ENCODE results near the gene CAV2.

Gene CAV2

DNA sequence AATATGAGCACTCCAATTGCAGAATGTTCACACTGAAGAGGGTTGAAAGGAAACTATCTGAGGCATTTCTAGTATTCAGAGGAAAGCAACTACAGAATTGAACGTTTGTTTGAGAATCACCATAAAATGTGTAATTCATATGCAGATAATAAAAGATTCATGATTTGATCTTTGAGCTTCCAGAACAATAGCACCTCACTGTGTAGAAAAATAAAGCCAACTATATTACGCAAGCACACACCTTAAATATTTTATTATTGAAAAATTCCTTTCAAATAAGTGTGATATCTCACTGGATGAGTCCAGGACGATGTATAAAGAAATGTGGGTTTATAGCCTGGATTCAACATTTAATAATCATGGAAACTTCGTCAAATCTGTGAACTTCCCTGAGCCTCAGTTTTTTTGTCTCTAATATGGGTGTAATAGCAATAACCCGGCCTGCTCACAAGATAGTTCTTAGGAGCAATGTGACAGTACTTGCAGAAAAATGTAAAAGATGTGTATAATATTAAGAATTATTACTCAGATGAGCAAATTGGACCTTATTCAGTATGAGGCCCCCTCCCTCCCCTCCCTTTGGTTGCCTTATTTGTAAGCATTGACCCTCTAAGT is 11.5 kb upstream of the CAV2 start:
- no peak for DNase-seq (ENCODE audit: low spot score)
- H2BK15ac ChIP-seq (ENCODE audit: low read length), result no peak overlapping the region
- H3K9ac ChIP-seq (ENCODE audit: low read depth, low read length, poor library complexity), result no peak overlapping the region
- no peak overlapping the region for H3K14ac ChIP-seq (ENCODE audit: low read length)
- H2AK5ac ChIP-seq (ENCODE audit: low read depth, low read length), result no peak overlapping the region
- H3K27ac ChIP-seq (replicated peaks; ENCODE audit: low read length), result no peak overlapping the region
- no peak overlapping the region for H3K18ac ChIP-seq (ENCODE audit: low read length)
- no CpG with 5 or more reads among the region's 5 CpGs for WGBS, 2 donors (ENCODE audit: extremely low coverage in 2 of 2, insufficient read length in 2 of 2, insufficient replicate concordance in 1 of 2)
- H2BK5ac ChIP-seq (ENCODE audit: low read length), result no peak overlapping the region
- H3K4me2 ChIP-seq (ENCODE audit: insufficient read depth, low read length, poor library complexity, severe bottlenecking), result no peak overlapping the region
- H3K4me3 ChIP-seq (ENCODE audit: low read length in 2 of 2), result no peak overlapping the region
- H3K36me3 ChIP-seq (replicated peaks in 1 of 2; ENCODE audit: control insufficient read depth in 2 of 2, insufficient read depth in 2 of 2, low read length in 2 of 2), result no peaks in the 10 kb centered on the region
- H4K8ac ChIP-seq (ENCODE audit: low read depth, low read length), result no peak overlapping the region
- H3K4me1 ChIP-seq (ENCODE audit: control insufficient read depth in 2 of 2, insufficient read depth in 1 of 2, low read depth in 1 of 2, low read length in 2 of 2), result no peaks in the 10 kb centered on the region
- H3K27me3 ChIP-seq (ENCODE audit: control insufficient read depth in 3 of 3, insufficient read depth in 3 of 3, low read depth in 1 of 3, low read length in 3 of 3), result no peaks in the 10 kb centered on the region
- H2BK12ac ChIP-seq (ENCODE audit: low read length), result no peak overlapping the region
- H3K23ac ChIP-seq (ENCODE audit: low read depth, low read length, poor library complexity), result no peak overlapping the region
- H2AFZ ChIP-seq (ENCODE audit: low read length), result no peak overlapping the region
- no peak overlapping the region for H2BK120ac ChIP-seq (ENCODE audit: low read depth, low read length)
- no peaks in the 10 kb centered on the region for H3K79me1 ChIP-seq (ENCODE audit: low read depth, low read length)
- H3K9me3 ChIP-seq (replicated peaks in 1 of 2; ENCODE audit: control insufficient read depth in 2 of 2, insufficient read depth in 1 of 2, low read depth in 1 of 2, low read length in 2 of 2), result no peaks in the 10 kb centered on the region
- H3K4ac ChIP-seq (ENCODE audit: low read length), result no peak overlapping the region
- no peak overlapping the region for H4K91ac ChIP-seq (ENCODE audit: low read depth, low read length, poor library complexity)

DNA sequence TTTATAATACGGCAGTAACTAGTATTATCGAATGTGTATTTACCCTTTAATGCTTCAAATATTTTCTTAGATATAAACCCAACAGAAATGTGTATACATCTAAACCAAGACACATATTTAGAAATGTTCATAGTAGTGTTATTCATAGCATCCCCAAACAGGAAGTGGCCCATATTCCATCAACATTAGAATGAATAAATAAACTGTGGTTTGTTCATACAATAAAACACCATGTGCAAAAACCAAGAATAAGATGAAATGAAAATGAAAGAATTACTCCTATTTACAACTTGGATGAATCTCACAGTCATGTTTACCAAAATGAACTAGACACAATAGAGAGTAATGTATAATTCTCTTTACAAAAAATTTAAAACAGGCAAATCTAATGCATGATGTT is 9.2 kb upstream of the CAV2 start:
- H3K23ac ChIP-seq (ENCODE audit: low read depth, low read length, poor library complexity), result no peak overlapping the region
- DNase-seq (ENCODE audit: low spot score), result no peak
- no peaks in the 10 kb centered on the region for H3K4me1 ChIP-seq (ENCODE audit: control insufficient read depth in 2 of 2, insufficient read depth in 1 of 2, low read depth in 1 of 2, low read length in 2 of 2)
- no peak overlapping the region for H3K4me2 ChIP-seq (ENCODE audit: insufficient read depth, low read length, poor library complexity, severe bottlenecking)
- no peak overlapping the region for H3K9ac ChIP-seq (ENCODE audit: low read depth, low read length, poor library complexity)
- no peak overlapping the region for H2BK12ac ChIP-seq (ENCODE audit: low read length)
- no peaks in the 10 kb centered on the region for H3K9me3 ChIP-seq (replicated peaks in 1 of 2; ENCODE audit: control insufficient read depth in 2 of 2, insufficient read depth in 1 of 2, low read depth in 1 of 2, low read length in 2 of 2)
- H4K91ac ChIP-seq (ENCODE audit: low read depth, low read length, poor library complexity), result no peak overlapping the region
- no peak overlapping the region for H2AFZ ChIP-seq (ENCODE audit: low read length)
- no peak overlapping the region for H3K18ac ChIP-seq (ENCODE audit: low read length)
- H3K14ac ChIP-seq (ENCODE audit: low read length), result no peak overlapping the region
- H3K27ac ChIP-seq (replicated peaks; ENCODE audit: low read length), result no peak overlapping the region
- no peaks in the 10 kb centered on the region for H3K27me3 ChIP-seq (ENCODE audit: control insufficient read depth in 3 of 3, insufficient read depth in 3 of 3, low read depth in 1 of 3, low read length in 3 of 3)
- no peaks in the 10 kb centered on the region for H3K79me1 ChIP-seq (ENCODE audit: low read depth, low read length)
- no peak overlapping the region for H4K8ac ChIP-seq (ENCODE audit: low read depth, low read length)
- H3K4me3 ChIP-seq (ENCODE audit: low read length in 2 of 2), result no peak overlapping the region
- no CpG with 5 or more reads among the region's 2 CpGs for WGBS, 2 donors (ENCODE audit: extremely low coverage in 2 of 2, insufficient read length in 2 of 2, insufficient replicate concordance in 1 of 2)
- no peak overlapping the region for H2AK5ac ChIP-seq (ENCODE audit: low read depth, low read length)
- H2BK120ac ChIP-seq (ENCODE audit: low read depth, low read length), result no peak overlapping the region
- H2BK15ac ChIP-seq (ENCODE audit: low read length), result no peak overlapping the region
- no peaks in the 10 kb centered on the region for H3K36me3 ChIP-seq (replicated peaks in 1 of 2; ENCODE audit: control insufficient read depth in 2 of 2, insufficient read depth in 2 of 2, low read length in 2 of 2)
- H3K4ac ChIP-seq (ENCODE audit: low read length), result no peak overlapping the region
- H2BK5ac ChIP-seq (ENCODE audit: low read length), result no peak overlapping the region

DNA sequence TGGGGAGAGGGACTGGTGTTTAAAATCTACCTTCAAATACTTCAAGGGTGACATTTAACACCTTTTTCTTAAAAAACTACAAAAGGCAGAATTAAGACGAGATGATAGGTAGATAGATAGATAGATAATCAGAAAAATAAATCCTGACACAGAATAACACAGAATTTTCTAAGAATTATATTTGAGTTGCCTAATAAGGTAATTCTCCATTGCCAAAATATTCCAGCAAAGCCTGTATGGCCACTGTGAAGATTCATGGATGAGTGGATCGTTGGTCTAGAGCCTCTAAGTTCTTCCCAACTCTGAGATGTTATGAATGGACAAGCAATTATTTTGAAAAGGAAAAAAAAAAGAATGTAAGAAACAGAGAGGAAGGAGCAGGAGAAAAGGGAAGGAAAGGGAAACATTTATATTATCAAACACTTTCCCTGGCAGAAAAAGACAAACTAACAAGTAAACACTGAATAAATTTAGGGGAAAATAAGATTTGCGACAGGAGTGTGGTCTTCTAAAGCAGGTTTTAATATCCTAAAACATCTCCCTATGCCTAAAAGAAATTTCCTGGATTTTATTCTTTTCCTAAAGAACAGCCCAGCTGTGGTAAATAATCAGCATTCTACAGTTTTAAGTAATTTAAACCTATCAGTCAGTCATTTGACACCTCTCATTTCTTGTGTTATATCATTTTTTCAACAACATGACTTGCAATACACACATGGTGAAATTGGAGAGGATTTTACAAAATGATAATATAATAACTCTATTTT is 7.5 kb upstream of the CAV2 start:
- no peak overlapping the region for H2BK12ac ChIP-seq (ENCODE audit: low read length)
- WGBS, 2 donors (ENCODE audit: extremely low coverage in 2 of 2, insufficient read length in 2 of 2, insufficient replicate concordance in 1 of 2), result no CpG with 5 or more reads among the region's 3 CpGs
- no peak overlapping the region for H4K91ac ChIP-seq (ENCODE audit: low read depth, low read length, poor library complexity)

DNA sequence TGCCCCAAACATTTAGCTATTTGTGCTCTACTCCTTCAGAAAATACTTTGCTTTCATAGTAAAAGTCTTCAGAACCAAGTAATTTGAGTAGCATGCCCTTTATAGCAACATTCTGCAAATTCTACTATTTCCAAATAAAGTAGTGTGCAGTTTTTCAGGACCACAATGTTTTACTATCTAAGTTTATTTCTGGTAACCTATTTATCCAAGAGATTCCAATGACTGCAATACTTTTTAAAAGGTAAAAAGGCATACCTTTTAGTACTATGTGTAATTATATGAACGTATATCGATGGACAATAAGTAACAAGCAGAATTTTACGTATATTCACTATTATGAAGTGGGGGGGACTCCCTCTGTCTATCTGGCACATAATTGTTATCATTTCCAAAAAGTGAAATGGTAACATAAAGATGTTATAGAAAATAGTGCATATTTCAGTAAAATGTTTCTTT is 6.9 kb upstream of the CAV2 start:
- H3K9me3 ChIP-seq (replicated peaks in 1 of 2; ENCODE audit: control insufficient read depth in 2 of 2, insufficient read depth in 1 of 2, low read depth in 1 of 2, low read length in 2 of 2), result no peaks in the 10 kb centered on the region
- H3K27me3 ChIP-seq (ENCODE audit: control insufficient read depth in 3 of 3, insufficient read depth in 3 of 3, low read depth in 1 of 3, low read length in 3 of 3), result no peaks in the 10 kb centered on the region

More for the DNA sequence above, 7.5 kb upstream of the CAV2 start:
- H3K79me1 ChIP-seq (ENCODE audit: low read depth, low read length), result no peaks in the 10 kb centered on the region
- H2BK15ac ChIP-seq (ENCODE audit: low read length), result no peak overlapping the region
- no peak overlapping the region for H2BK5ac ChIP-seq (ENCODE audit: low read length)
- H3K27me3 ChIP-seq (ENCODE audit: control insufficient read depth in 3 of 3, insufficient read depth in 3 of 3, low read depth in 1 of 3, low read length in 3 of 3), result no peaks in the 10 kb centered on the region
- H2BK120ac ChIP-seq (ENCODE audit: low read depth, low read length), result no peak overlapping the region
- no peaks in the 10 kb centered on the region for H3K36me3 ChIP-seq (replicated peaks in 1 of 2; ENCODE audit: control insufficient read depth in 2 of 2, insufficient read depth in 2 of 2, low read length in 2 of 2)
- H3K18ac ChIP-seq (ENCODE audit: low read length), result no peak overlapping the region
- DNase-seq (ENCODE audit: low spot score), result no peak
- no peak overlapping the region for H3K27ac ChIP-seq (replicated peaks; ENCODE audit: low read length)
- no peak overlapping the region for H3K4me3 ChIP-seq (ENCODE audit: low read length in 2 of 2)
- H4K8ac ChIP-seq (ENCODE audit: low read depth, low read length), result no peak overlapping the region
- H3K9me3 ChIP-seq (replicated peaks in 1 of 2; ENCODE audit: control insufficient read depth in 2 of 2, insufficient read depth in 1 of 2, low read depth in 1 of 2, low read length in 2 of 2), result no peaks in the 10 kb centered on the region
- H3K4me2 ChIP-seq (ENCODE audit: insufficient read depth, low read length, poor library complexity, severe bottlenecking), result no peak overlapping the region
- H2AK5ac ChIP-seq (ENCODE audit: low read depth, low read length), result no peak overlapping the region
- H3K4me1 ChIP-seq (ENCODE audit: control insufficient read depth in 2 of 2, insufficient read depth in 1 of 2, low read depth in 1 of 2, low read length in 2 of 2), result no peaks in the 10 kb centered on the region
- H2AFZ ChIP-seq (ENCODE audit: low read length), result no peak overlapping the region
- no peak overlapping the region for H3K23ac ChIP-seq (ENCODE audit: low read depth, low read length, poor library complexity)
- no peak overlapping the region for H3K9ac ChIP-seq (ENCODE audit: low read depth, low read length, poor library complexity)
- no peak overlapping the region for H3K14ac ChIP-seq (ENCODE audit: low read length)
- no peak overlapping the region for H3K4ac ChIP-seq (ENCODE audit: low read length)

More for the DNA sequence above, 6.9 kb upstream of the CAV2 start:
- Histone ChIP-seq H3K79me1 (ENCODE audit: low read depth, low read length) (no peaks in the 10 kb centered on the region), H3K4me1 (ENCODE audit: control insufficient read depth in 2 of 2, insufficient read depth in 1 of 2, low read depth in 1 of 2, low read length in 2 of 2) (no peaks in the 10 kb centered on the region), H3K9ac (ENCODE audit: low read depth, low read length, poor library complexity) (no peak overlapping the region), H2BK5ac (ENCODE audit: low read length) (no peak overlapping the region), H3K4me3 (ENCODE audit: low read length in 2 of 2) (no peak overlapping the region), H2BK120ac (ENCODE audit: low read depth, low read length) (no peak overlapping the region), H4K8ac (ENCODE audit: low read depth, low read length) (no peak overlapping the region), H3K14ac (ENCODE audit: low read length) (no peak overlapping the region), H3K27ac (replicated peaks; ENCODE audit: low read length) (no peak overlapping the region), H2AK5ac (ENCODE audit: low read depth, low read length) (no peak overlapping the region), H2BK15ac (ENCODE audit: low read length) (no peak overlapping the region), H2BK12ac (ENCODE audit: low read length) (no peak overlapping the region), H2AFZ (ENCODE audit: low read length) (no peak overlapping the region), H3K4ac (ENCODE audit: low read length) (no peak overlapping the region), H3K4me2 (ENCODE audit: insufficient read depth, low read length, poor library complexity, severe bottlenecking) (no peak overlapping the region), H3K18ac (ENCODE audit: low read length) (no peak overlapping the region), H4K91ac (ENCODE audit: low read depth, low read length, poor library complexity) (no peak overlapping the region), H3K36me3 (replicated peaks in 1 of 2; ENCODE audit: control insufficient read depth in 2 of 2, insufficient read depth in 2 of 2, low read length in 2 of 2) (no peaks in the 10 kb centered on the region), H3K23ac (ENCODE audit: low read depth, low read length, poor library complexity) (no peak overlapping the region)
- no peak for DNase-seq (ENCODE audit: low spot score)
- no CpG with 5 or more reads among the region's 3 CpGs for WGBS, 2 donors (ENCODE audit: extremely low coverage in 2 of 2, insufficient read length in 2 of 2, insufficient replicate concordance in 1 of 2)

All from neuronal stem cell (in vitro differentiated cells).